CD14-positive monocyte (primary cell): ENCODE results near the gene CDK4. TPM values are rescaled to one million over a fixed set of nuclear protein-coding genes. Genes with fewer than 3 reads are reported as not detected.
A peak's percentile ranks its signal among the peaks of the same experiment; 100 is the strongest.

Experiments used
- DNase-seq, 3 donors: peaks; one replicate each; pipeline ENCODE4 v3.0.0-alpha.2; 2011 to 2022
- H2AFZ ChIP-seq: 2 replicates; pipeline ENCODE4 v1.6.0; 2012; ENCODE audit warnings: mild to moderate bottlenecking, low read depth, low read length, inconsistent platforms; ENCODE audit not compliant: insufficient read depth, poor library complexity, severe bottlenecking
- H3K27ac ChIP-seq, 2 donors: 1 replicate in 1 of 2; 2 replicates in 1 of 2; pipeline ENCODE4 v1.5.1; 2012 to 2013; ENCODE audit warnings: low read length in 2 of 2, control low read depth in 1 of 2, inconsistent platforms in 1 of 2, low read depth in 1 of 2, mild to moderate bottlenecking in 1 of 2
- H3K27me3 ChIP-seq, 2 donors: one replicate each; pipeline versions ENCODE4 v1.6.0 to v1.6.1; 2011 to 2013; ENCODE audit warnings: low read length in 2 of 2; ENCODE audit not compliant: control insufficient read depth in 2 of 2, insufficient read depth in 2 of 2
- H3K36me3 ChIP-seq, 2 donors: replicated peaks in 1 of 2; 1 replicate in 1 of 2; 2 replicates in 1 of 2; pipeline versions ENCODE4 v1.5.1 to v1.6.1; 2012 to 2013; ENCODE audit warnings: low read length in 2 of 2, control low read depth in 1 of 2, inconsistent platforms in 1 of 2, mild to moderate bottlenecking in 1 of 2; ENCODE audit not compliant: insufficient read depth in 2 of 2, control insufficient read depth in 1 of 2
- H3K4me1 ChIP-seq, 2 donors: 1 replicate in 1 of 2; 2 replicates in 1 of 2; pipeline versions ENCODE4 v1.5.1 to v1.6.1; 2012 to 2013; ENCODE audit warnings: low read length in 2 of 2, control low read depth in 1 of 2, inconsistent platforms in 1 of 2, mild to moderate bottlenecking in 1 of 2, moderate library complexity in 1 of 2; ENCODE audit not compliant: insufficient read depth in 2 of 2, control insufficient read depth in 1 of 2
- H3K4me2 ChIP-seq: replicated peaks from 2 replicates; pipeline ENCODE3; 2012; ENCODE audit warnings: low read length, moderate library complexity, mild to moderate bottlenecking; ENCODE audit not compliant: poor library complexity, severe bottlenecking; ENCODE audit errors: extremely low read depth
- H3K4me3 ChIP-seq, 3 experiments: fragments of 200-600 bp in 1 of 3; sonication (generic) in 1 of 3; replicated peaks in 1 of 3; 1 replicate in 2 of 3; 2 replicates in 1 of 3; pipeline ENCODE4 v1.5.1; 2011 to 2013; ENCODE audit warnings: low read length in 3 of 3, mild to moderate bottlenecking in 3 of 3, control low read depth in 2 of 3, low read depth in 2 of 3, inconsistent platforms in 1 of 3, moderate library complexity in 1 of 3
- H3K79me2 ChIP-seq: 2 replicates; pipeline ENCODE4 v1.6.0; 2012; ENCODE audit warnings: mild to moderate bottlenecking, control low read depth, inconsistent platforms, low read length, moderate library complexity; ENCODE audit not compliant: insufficient read depth
- H3K9ac ChIP-seq: 2 replicates; pipeline ENCODE4 v1.6.0; 2017; ENCODE audit warnings: low read length, mild to moderate bottlenecking; ENCODE audit not compliant: insufficient read depth, poor library complexity, severe bottlenecking
- H3K9me3 ChIP-seq, 2 donors: replicated peaks in 1 of 2; 1 replicate in 1 of 2; 2 replicates in 1 of 2; pipeline versions ENCODE4 v1.5.1 to v1.6.1; 2012 to 2013; ENCODE audit warnings: low read length in 2 of 2, control low read depth in 1 of 2; ENCODE audit not compliant: control insufficient read depth in 1 of 2, insufficient read depth in 1 of 2
- H4K20me1 ChIP-seq: 2 replicates; pipeline ENCODE4 v1.6.0; 2012; ENCODE audit warnings: mild to moderate bottlenecking, low read length, control low read depth, moderate library complexity; ENCODE audit not compliant: insufficient read depth
- H3K27ac Mint-ChIP-seq, 7 donors: one replicate each; pipeline ENCODE4 v1.8.0; 2020; ENCODE audit warnings: mild to moderate bottlenecking in 7 of 7, mixed read lengths in 7 of 7, moderate library complexity in 6 of 7, inconsistent platforms in 2 of 7
- H3K27me3 Mint-ChIP-seq, 3 donors: one replicate each; pipeline ENCODE4 v1.8.0; 2021 to 2022; ENCODE audit warnings: low read depth in 3 of 3, mild to moderate bottlenecking in 3 of 3, mixed read lengths in 3 of 3, moderate library complexity in 3 of 3, inconsistent platforms in 1 of 3
- H3K36me3 Mint-ChIP-seq, 2 donors: one replicate each; pipeline ENCODE4 v1.8.0; 2020; ENCODE audit warnings: mixed read lengths in 2 of 2, inconsistent platforms in 1 of 2, mild to moderate bottlenecking in 1 of 2
- H3K4me1 Mint-ChIP-seq: one replicate; pipeline ENCODE4 v1.8.0; 2020; ENCODE audit warnings: mild to moderate bottlenecking, mixed read lengths
- H3K4me3 Mint-ChIP-seq, 2 donors: one replicate each; pipeline ENCODE4 v1.8.0; 2020; ENCODE audit warnings: mild to moderate bottlenecking in 2 of 2, mixed read lengths in 2 of 2, moderate library complexity in 1 of 2
- H3K9me3 Mint-ChIP-seq, 7 donors: one replicate each; pipeline ENCODE4 v1.8.0; 2020 to 2022; ENCODE audit warnings: mixed read lengths in 7 of 7, mild to moderate bottlenecking in 6 of 7, moderate library complexity in 6 of 7, inconsistent platforms in 2 of 7
- WGBS: methylation state at CpG from one replicate; pipeline ENCODE4 v1.1.5; 2013; ENCODE audit warnings: missing lambda C conversion rate; ENCODE audit not compliant: insufficient coverage; 5-methylcytosine and 5-hydroxymethylcytosine counted together
- intact Hi-C, 2 donors: fragments of 100-400 bp; cut with micrococcal nuclease; formaldehyde crosslinking; loops; one replicate each; pipeline versions ENCODE4 v1.15.0 to v1.15.1; 2023
- polyA plus RNA-seq, 3 donors: library from polyadenylated mRNA; depleted of rRNA in 1 of 3; unstranded in 2 of 3; stranded (reverse) in 1 of 3; fragments of 300-500 nt in 2 of 3; fragments of >200 nt in 1 of 3; fragmentation: Illumina TruSeq in 2 of 3; gene quantifications; 1 replicate in 2 of 3; 2 replicates in 1 of 3; pipeline ENCODE4 v1.2.3, GENCODE V29; 2012 to 2021
- TF ChIP-seq, protein P1 (sequence below): fragments of 200-600 bp; IDR thresholded peaks from one replicate; pipeline ENCODE4 v1.8.0; 2022; ENCODE audit warnings: antibody characterized with exemption, mild to moderate bottlenecking

CDK4 gene
- polyA plus RNA-seq, 3 donors = 26.2 to 38.4 (median 27.4) TPM

DNA sequence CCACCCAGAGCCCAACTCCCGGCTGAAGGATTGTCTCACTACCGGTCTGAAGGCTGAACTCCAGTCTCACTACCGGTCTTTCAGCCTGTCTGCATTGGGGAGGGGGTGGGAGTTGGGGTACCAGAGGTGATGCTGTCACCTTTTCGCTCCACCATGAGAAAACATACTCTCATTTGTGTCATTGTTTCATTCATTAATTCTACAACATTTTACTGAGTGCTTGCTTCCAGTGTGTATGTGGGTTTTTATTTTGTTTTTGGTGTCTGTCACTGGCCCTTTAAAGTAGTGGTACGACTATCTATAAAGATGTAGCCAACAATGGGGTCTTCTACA lies 524 bp upstream of the CDK4 start:
- TF ChIP-seq, protein P1, sequence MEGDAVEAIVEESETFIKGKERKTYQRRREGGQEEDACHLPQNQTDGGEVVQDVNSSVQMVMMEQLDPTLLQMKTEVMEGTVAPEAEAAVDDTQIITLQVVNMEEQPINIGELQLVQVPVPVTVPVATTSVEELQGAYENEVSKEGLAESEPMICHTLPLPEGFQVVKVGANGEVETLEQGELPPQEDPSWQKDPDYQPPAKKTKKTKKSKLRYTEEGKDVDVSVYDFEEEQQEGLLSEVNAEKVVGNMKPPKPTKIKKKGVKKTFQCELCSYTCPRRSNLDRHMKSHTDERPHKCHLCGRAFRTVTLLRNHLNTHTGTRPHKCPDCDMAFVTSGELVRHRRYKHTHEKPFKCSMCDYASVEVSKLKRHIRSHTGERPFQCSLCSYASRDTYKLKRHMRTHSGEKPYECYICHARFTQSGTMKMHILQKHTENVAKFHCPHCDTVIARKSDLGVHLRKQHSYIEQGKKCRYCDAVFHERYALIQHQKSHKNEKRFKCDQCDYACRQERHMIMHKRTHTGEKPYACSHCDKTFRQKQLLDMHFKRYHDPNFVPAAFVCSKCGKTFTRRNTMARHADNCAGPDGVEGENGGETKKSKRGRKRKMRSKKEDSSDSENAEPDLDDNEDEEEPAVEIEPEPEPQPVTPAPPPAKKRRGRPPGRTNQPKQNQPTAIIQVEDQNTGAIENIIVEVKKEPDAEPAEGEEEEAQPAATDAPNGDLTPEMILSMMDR = no peak
- Histone ChIP-seq H3K4me3 (peak overlapping the region; percentile 30 to 81 (median 68)), H4K20me1 (no peaks in the 10 kb centered on the region), H3K36me3 (peaks cover 10 to 25% of the 10 kb centered on the region in 2 donors), H3K27ac (peak overlapping the region; percentile 70 to 79), H2AFZ (peak overlapping the region; percentile 92), H3K4me2 (peak overlapping the region; percentile 88), H3K9me3 (no peaks in the 10 kb centered on the region), H3K79me2 (peaks cover 27% of the 10 kb centered on the region), H3K27me3 (peaks cover 0 to 7% of the 10 kb centered on the region in 2 donors), H3K4me1 (peaks cover 39 to 45% of the 10 kb centered on the region in 2 donors), H3K9ac (no peak overlapping the region)
- intact Hi-C loops = loop anchor here in 1 of 2 donors (10.0 kb wide), 1 partner anchor 208 kb away; the partner anchor contains the start of gene DCTN2
- H3K4me3 Mint-ChIP-seq = peak overlapping the region; percentile 82 to 96
- peaks cover 17 to 31% of the 10 kb centered on the region in 2 donors for H3K36me3 Mint-ChIP-seq
- no peak for DNase-seq
- peaks cover 44% of the 10 kb centered on the region for H3K4me1 Mint-ChIP-seq
- peak overlapping the region; percentile 84 to 95 (median 92) for H3K27ac Mint-ChIP-seq
- peaks cover 0 to 3% (median 0%) of the 10 kb centered on the region in 7 donors for H3K9me3 Mint-ChIP-seq
- no CpG with 5 or more reads among the region's 5 CpGs for WGBS
- peaks cover 7 to 13% (median 7%) of the 10 kb centered on the region in 3 donors for H3K27me3 Mint-ChIP-seq

- Histone ChIP-seq H3K9ac (peak overlapping the region; percentile 72), H2AFZ (peak overlapping the region; percentile 92), H3K4me2 (peak overlapping the region; percentile 88), H3K27ac (peak overlapping the region; percentile 79 to 82), H3K36me3 (peaks cover 14 to 38% of the 10 kb centered on the region in 2 donors), H3K27me3 (peaks cover 0 to 7% of the 10 kb centered on the region in 2 donors), H3K9me3 (no peaks in the 10 kb centered on the region), H4K20me1 (no peaks in the 10 kb centered on the region), H3K4me3 (peak overlapping the region; percentile 36 to 81 (median 68)), H3K79me2 (peaks cover 27% of the 10 kb centered on the region), H3K4me1 (peaks cover 32 to 37% of the 10 kb centered on the region in 2 donors)
- Mint-ChIP-seq H3K36me3 (peaks cover 22 to 41% of the 10 kb centered on the region in 2 donors), H3K9me3 (no peaks in the 10 kb centered on the region), H3K27ac (peak overlapping the region; percentile 84 to 95 (median 89)), H3K4me3 (peak overlapping the region; percentile 82 to 96), H3K4me1 (peaks cover 37% of the 10 kb centered on the region), H3K27me3 (peaks cover 7 to 13% (median 7%) of the 10 kb centered on the region in 3 donors)
- TF ChIP-seq, protein P1 = no peak
- 18% methylated on average over 7 of the region's 8 CpGs for WGBS
- intact Hi-C loops = loop anchor here in 1 of 2 donors (10.0 kb wide), 1 partner anchor 207 kb away; the partner anchor contains the start of gene DCTN2
- no peak for DNase-seq
Measured at GRCh38 chr12:57751432-57751787, 700 bp downstream of the CDK4 start.
